Neural cell (in vitro differentiated cells): ENCODE measurements around the gene SMCO2. TPM values are rescaled to one million over a fixed set of nuclear protein-coding genes. Genes with fewer than 3 reads are reported as not detected.

Experiments
- H2AFZ ChIP-seq: fragments of 200-600, 300-800 bp; sonication (generic), shearing (Covaris generic); 2 replicates; pipeline ENCODE4 v1.6.0; 2014; ENCODE audit warnings: low read depth, mild to moderate bottlenecking, antibody characterized with exemption, low read length, moderate library complexity
- H3F3A ChIP-seq: fragments of 200-600 bp; shearing (Covaris generic); 2 replicates; pipeline ENCODE4 v1.6.1; 2016; ENCODE audit warnings: mild to moderate bottlenecking, moderate library complexity, mixed read lengths, antibody characterized with exemption, low read length; ENCODE audit not compliant: insufficient read depth, poor library complexity, severe bottlenecking
- H3K27ac ChIP-seq: fragments of 200-600, 300-800 bp; sonication (generic), shearing (Covaris generic); 2 replicates; pipeline ENCODE4 v1.5.1; 2014; ENCODE audit warnings: mild to moderate bottlenecking, low read length, moderate library complexity
- H3K27me3 ChIP-seq: fragments of 300-800, 200-600 bp; sonication (generic), shearing (Covaris generic); 2 replicates; pipeline ENCODE4 v1.6.0; 2014; ENCODE audit warnings: mild to moderate bottlenecking, low read depth, low read length, moderate library complexity; ENCODE audit not compliant: insufficient read depth
- H3K36me3 ChIP-seq: fragments of 300-800, 200-600 bp; sonication (generic), shearing (Covaris generic); 2 replicates; pipeline ENCODE4 v1.5.1; 2014; ENCODE audit warnings: mild to moderate bottlenecking, antibody characterized with exemption, low read length, moderate library complexity; ENCODE audit not compliant: insufficient read depth
- H3K4me2 ChIP-seq: fragments of 300-800, 200-600 bp; sonication (generic), shearing (Covaris generic); 2 replicates; pipeline ENCODE4 v1.6.0; 2014; ENCODE audit warnings: mild to moderate bottlenecking, low read length
- H3K4me3 ChIP-seq: fragments of 300-800, 200-600 bp; sonication (generic), shearing (Covaris generic); 2 replicates; pipeline ENCODE4 v1.5.1; 2014; ENCODE audit warnings: mild to moderate bottlenecking, low read length, moderate library complexity
- H3K79me2 ChIP-seq: fragments of 200-600 bp; shearing (Covaris generic); replicated peaks from 2 replicates; pipeline ENCODE4 v1.6.0; 2014; ENCODE audit warnings: mild to moderate bottlenecking, low read length, moderate library complexity; ENCODE audit not compliant: insufficient read depth
- H3K9ac ChIP-seq: fragments of 300-800, 200-600 bp; sonication (generic), shearing (Covaris generic); 2 replicates; pipeline ENCODE4 v1.6.1; 2016; ENCODE audit warnings: mild to moderate bottlenecking, low read length, mixed read lengths
- H3K9me2 ChIP-seq: fragments of 200-600 bp; shearing (Covaris generic); 2 replicates; pipeline ENCODE4 v1.6.1; 2016; ENCODE audit warnings: mild to moderate bottlenecking, low read length, mixed read lengths; ENCODE audit not compliant: insufficient read depth
- H3K9me3 ChIP-seq: fragments of 200-600, 300-800 bp; sonication (generic), shearing (Covaris generic); 2 replicates; pipeline ENCODE4 v1.6.1; 2016; ENCODE audit warnings: mild to moderate bottlenecking, mixed run types, low read length, moderate library complexity, mixed read lengths
- H4K20me1 ChIP-seq: fragments of 200-600 bp; shearing (Covaris generic); 2 replicates; pipeline ENCODE4 v1.6.1; 2016; ENCODE audit warnings: mild to moderate bottlenecking, mixed run types; ENCODE audit not compliant: insufficient read depth
- EP300 ChIP-seq: fragments of 450-650 bp; conservative IDR thresholded peaks from 2 replicates; pipeline ENCODE4 v1.6.1; 2014; ENCODE audit warnings: antibody characterized with exemption, mild to moderate bottlenecking, moderate library complexity; ENCODE audit not compliant: poor library complexity, severe bottlenecking
- EZH2 ChIP-seq: fragments of 200-600, 300-800 bp; shearing (Covaris generic), sonication (generic); IDR thresholded peaks from 2 replicates; pipeline ENCODE4 v1.6.1; 2014; ENCODE audit warnings: antibody characterized with exemption, low read length, borderline replicate concordance, mild to moderate bottlenecking; ENCODE audit not compliant: insufficient read depth, poor library complexity, severe bottlenecking
- MXI1 ChIP-seq: fragments of 450-650 bp; conservative IDR thresholded peaks from 2 replicates; pipeline ENCODE4 v1.6.1; 2014; ENCODE audit warnings: antibody characterized with exemption, mild to moderate bottlenecking; ENCODE audit not compliant: poor library complexity, severe bottlenecking
- POLR2AphosphoS5 ChIP-seq: IDR thresholded peaks from 2 replicates; pipeline ENCODE4 v1.6.1; 2012
- RAD21 ChIP-seq: fragments of 450-650 bp; conservative IDR thresholded peaks from 2 replicates; pipeline ENCODE4 v1.6.1; 2014; ENCODE audit warnings: antibody characterized with exemption, mild to moderate bottlenecking, moderate library complexity
- SMC3 ChIP-seq: fragments of 450-650 bp; conservative IDR thresholded peaks from 2 replicates; pipeline ENCODE4 v1.6.1; 2014; ENCODE audit warnings: antibody characterized with exemption, mild to moderate bottlenecking, moderate library complexity; ENCODE audit not compliant: poor library complexity
- TAF1 ChIP-seq: IDR thresholded peaks from 2 replicates; pipeline ENCODE4 v1.6.1; 2012; ENCODE audit warnings: low read depth
- polyA plus RNA-seq: library from polyadenylated mRNA; depleted of rRNA; stranded (reverse); fragments of >200 nt; gene quantifications from 2 replicates; pipeline ENCODE4 v1.2.3, GENCODE V29; 2014
- TF ChIP-seq, protein P1 (sequence below): fragments of 450-650 bp; IDR thresholded peaks from 2 replicates; pipeline ENCODE4 v1.5.1; 2014; ENCODE audit warnings: antibody characterized with exemption, mild to moderate bottlenecking, moderate library complexity; ENCODE audit not compliant: poor library complexity, severe bottlenecking
- TF ChIP-seq, protein P2 (sequence below): IDR thresholded peaks from 2 replicates; pipeline ENCODE4 v1.6.1; 2012; ENCODE audit warnings: borderline replicate concordance

Gene SMCO2
- polyA plus RNA-seq, 1 donor from 2014 or later: not detected

DNA sequence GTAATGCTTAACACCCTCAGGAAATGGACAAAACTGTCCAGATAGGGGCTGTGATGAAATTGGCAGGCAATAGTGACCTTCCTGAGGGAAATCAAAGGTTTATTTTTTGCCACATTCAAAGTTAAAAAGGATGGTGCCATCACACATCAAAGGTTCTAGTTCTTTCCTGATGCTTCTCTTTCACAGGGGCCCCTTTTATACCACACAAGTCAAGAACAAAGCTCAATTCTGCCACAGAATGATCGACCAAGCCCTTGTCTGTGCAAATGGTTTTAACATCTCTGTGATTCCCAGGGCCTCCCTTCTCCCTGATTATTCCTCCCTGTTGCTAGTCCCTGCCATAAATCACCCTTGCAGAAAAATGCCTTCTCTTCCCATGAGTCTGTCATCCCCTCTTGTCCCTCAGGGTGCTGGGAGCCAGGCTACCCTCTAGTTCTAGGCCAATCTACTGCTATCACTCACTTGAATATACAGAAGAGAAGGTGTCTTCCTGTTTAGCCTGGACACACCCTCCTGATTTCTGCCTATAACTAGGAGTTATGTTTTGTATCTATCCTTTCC lies 22.7 kb downstream of the SMCO2 start:
- Histone ChIP-seq H3K9me2 (no peaks in the 10 kb centered on the region), H3K27me3 (no peaks in the 10 kb centered on the region), H3K9ac (no peak overlapping the region), H4K20me1 (no peaks in the 10 kb centered on the region), H3K36me3 (no peaks in the 10 kb centered on the region), H3K4me2 (no peak overlapping the region), H3K4me3 (no peak overlapping the region), H2AFZ (no peak overlapping the region), H3F3A (no peaks in the 10 kb centered on the region), H3K27ac (no peak overlapping the region), H3K79me2 (no peaks in the 10 kb centered on the region), H3K9me3 (no peaks in the 10 kb centered on the region)
- TF ChIP-seq EP300 (no peak), TAF1 (no peak), RAD21 (no peak), EZH2 (no peak), SMC3 (no peak), MXI1 (no peak), POLR2AphosphoS5 (no peak)
- TF ChIP-seq, protein P1, sequence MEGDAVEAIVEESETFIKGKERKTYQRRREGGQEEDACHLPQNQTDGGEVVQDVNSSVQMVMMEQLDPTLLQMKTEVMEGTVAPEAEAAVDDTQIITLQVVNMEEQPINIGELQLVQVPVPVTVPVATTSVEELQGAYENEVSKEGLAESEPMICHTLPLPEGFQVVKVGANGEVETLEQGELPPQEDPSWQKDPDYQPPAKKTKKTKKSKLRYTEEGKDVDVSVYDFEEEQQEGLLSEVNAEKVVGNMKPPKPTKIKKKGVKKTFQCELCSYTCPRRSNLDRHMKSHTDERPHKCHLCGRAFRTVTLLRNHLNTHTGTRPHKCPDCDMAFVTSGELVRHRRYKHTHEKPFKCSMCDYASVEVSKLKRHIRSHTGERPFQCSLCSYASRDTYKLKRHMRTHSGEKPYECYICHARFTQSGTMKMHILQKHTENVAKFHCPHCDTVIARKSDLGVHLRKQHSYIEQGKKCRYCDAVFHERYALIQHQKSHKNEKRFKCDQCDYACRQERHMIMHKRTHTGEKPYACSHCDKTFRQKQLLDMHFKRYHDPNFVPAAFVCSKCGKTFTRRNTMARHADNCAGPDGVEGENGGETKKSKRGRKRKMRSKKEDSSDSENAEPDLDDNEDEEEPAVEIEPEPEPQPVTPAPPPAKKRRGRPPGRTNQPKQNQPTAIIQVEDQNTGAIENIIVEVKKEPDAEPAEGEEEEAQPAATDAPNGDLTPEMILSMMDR: no peak
- TF ChIP-seq, protein P2, sequence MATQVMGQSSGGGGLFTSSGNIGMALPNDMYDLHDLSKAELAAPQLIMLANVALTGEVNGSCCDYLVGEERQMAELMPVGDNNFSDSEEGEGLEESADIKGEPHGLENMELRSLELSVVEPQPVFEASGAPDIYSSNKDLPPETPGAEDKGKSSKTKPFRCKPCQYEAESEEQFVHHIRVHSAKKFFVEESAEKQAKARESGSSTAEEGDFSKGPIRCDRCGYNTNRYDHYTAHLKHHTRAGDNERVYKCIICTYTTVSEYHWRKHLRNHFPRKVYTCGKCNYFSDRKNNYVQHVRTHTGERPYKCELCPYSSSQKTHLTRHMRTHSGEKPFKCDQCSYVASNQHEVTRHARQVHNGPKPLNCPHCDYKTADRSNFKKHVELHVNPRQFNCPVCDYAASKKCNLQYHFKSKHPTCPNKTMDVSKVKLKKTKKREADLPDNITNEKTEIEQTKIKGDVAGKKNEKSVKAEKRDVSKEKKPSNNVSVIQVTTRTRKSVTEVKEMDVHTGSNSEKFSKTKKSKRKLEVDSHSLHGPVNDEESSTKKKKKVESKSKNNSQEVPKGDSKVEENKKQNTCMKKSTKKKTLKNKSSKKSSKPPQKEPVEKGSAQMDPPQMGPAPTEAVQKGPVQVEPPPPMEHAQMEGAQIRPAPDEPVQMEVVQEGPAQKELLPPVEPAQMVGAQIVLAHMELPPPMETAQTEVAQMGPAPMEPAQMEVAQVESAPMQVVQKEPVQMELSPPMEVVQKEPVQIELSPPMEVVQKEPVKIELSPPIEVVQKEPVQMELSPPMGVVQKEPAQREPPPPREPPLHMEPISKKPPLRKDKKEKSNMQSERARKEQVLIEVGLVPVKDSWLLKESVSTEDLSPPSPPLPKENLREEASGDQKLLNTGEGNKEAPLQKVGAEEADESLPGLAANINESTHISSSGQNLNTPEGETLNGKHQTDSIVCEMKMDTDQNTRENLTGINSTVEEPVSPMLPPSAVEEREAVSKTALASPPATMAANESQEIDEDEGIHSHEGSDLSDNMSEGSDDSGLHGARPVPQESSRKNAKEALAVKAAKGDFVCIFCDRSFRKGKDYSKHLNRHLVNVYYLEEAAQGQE: no peak

DNA sequence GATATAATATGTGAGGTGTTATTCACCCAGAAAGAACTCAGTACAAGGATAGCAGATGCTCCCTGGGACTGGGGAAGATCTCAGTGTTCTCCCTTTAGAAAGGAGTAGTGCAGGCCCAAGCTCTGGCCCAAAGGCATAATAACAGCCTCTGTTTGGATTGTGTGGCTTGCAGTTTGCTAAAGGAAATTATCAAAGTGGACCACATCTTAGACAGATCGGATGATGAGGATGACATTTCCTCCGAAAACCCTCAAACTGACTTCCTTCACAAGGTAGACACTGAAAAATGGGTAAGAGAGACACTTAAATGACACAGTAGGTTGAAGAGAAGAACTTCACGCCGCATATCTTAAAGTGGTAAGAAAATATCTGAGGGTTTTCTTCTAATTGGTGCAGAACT lies 26.1 kb downstream of the SMCO2 start:
- no peak overlapping the region for H3K4me3 ChIP-seq
- H4K20me1 ChIP-seq: no peaks in the 10 kb centered on the region
- H3K27ac ChIP-seq: no peak overlapping the region
- H3K9me3 ChIP-seq: no peaks in the 10 kb centered on the region
- H3K4me2 ChIP-seq: no peak overlapping the region
- TF ChIP-seq EP300 (no peak), POLR2AphosphoS5 (no peak), EZH2 (no peak), TAF1 (no peak), RAD21 (no peak), SMC3 (no peak), MXI1 (no peak)
- TF ChIP-seq, protein P1: no peak
- no peaks in the 10 kb centered on the region for H3K9me2 ChIP-seq
- H2AFZ ChIP-seq: no peak overlapping the region
- no peaks in the 10 kb centered on the region for H3K36me3 ChIP-seq
- H3K27me3 ChIP-seq: no peaks in the 10 kb centered on the region
- H3K9ac ChIP-seq: no peak overlapping the region
- no peaks in the 10 kb centered on the region for H3K79me2 ChIP-seq
- H3F3A ChIP-seq: no peaks in the 10 kb centered on the region
